Renal cortex interstitium (tissue), 11 donors: ENCODE results near the gene YPEL4. TPM values are rescaled to one million over a fixed set of nuclear protein-coding genes. Genes with fewer than 3 reads are reported as not detected.
"Not testable (repeated sequence)": the region's sequence is repeated elsewhere in the genome, so short reads cannot be mapped to it uniquely, and the experiment has no call there.

Experiments
- DNase-seq, 11 donors: peaks; one replicate each; pipeline ENCODE4 v3.0.0-alpha.2; 2013; ENCODE audit warnings: low read depth in 9 of 11, low spot score in 4 of 11; ENCODE audit errors: extremely low read depth in 1 of 11
- polyA plus RNA-seq, 3 donors: library from polyadenylated mRNA; unstranded; fragments of 120-200 nt; gene quantifications; one replicate each; pipeline ENCODE4 v1.2.1, GENCODE V29; 2013; ENCODE audit not compliant: insufficient read length in 3 of 3

Gene YPEL4
- polyA plus RNA-seq, 3 donors, result 2.6 to 5.6 (median 3.1) TPM

- DNase-seq, result no peak
These were observed 3.5 kb upstream of the YPEL4 start for GRCh38 chr11:57653163-57653562.

- no peak for DNase-seq
These were observed 3.0 kb upstream of the YPEL4 start for GRCh38 chr11:57652662-57653061.

GRCh38 chr11:57652230-57652629 is 2.5 kb upstream of the YPEL4 start:
- DNase-seq, result not testable (repeated sequence)

GRCh38 chr11:57651408-57651807 is 1.7 kb upstream of the YPEL4 start:
- no peak for DNase-seq

- no peak for DNase-seq
These were observed 1.0 kb upstream of the YPEL4 start for GRCh38 chr11:57650739-57651090.

GRCh38 chr11:57648801-57649735 is 644 bp downstream of the YPEL4 start:
- DNase-seq, result no peak

- no peak for DNase-seq
These were observed 1.5 kb downstream of the YPEL4 start for GRCh38 chr11:57647960-57648800.

- DNase-seq, result no peak
These were observed 2.3 kb downstream of the YPEL4 start for GRCh38 chr11:57647372-57647771.

- no peak for DNase-seq
These were observed 2.9 kb downstream of the YPEL4 start for GRCh38 chr11:57646799-57647303.

GRCh38 chr11:57646194-57646798 is 3.4 kb downstream of the YPEL4 start:
- DNase-seq, result no peak

GRCh38 chr11:57645689-57646085 is 4.0 kb downstream of the YPEL4 start:
- DNase-seq, result no peak

- peak in 2 of 11 donors; percentile 75 to 76 for DNase-seq
These were observed 4.7 kb downstream of the YPEL4 start for GRCh38 chr11:57644748-57645688.

GRCh38 chr11:57643802-57644201 is 5.9 kb downstream of the YPEL4 start:
- no peak for DNase-seq

GRCh38 chr11:57641011-57641807 is 8.5 kb downstream of the YPEL4 start:
- no peak for DNase-seq

GRCh38 chr11:57640068-57640800 is 9.5 kb downstream of the YPEL4 start:
- no peak for DNase-seq

GRCh38 chr11:57639321-57640067 is 10.2 kb downstream of the YPEL4 start:
- peak in 10 of 11 donors; percentile 87 to 95 (median 92) for DNase-seq
